CD4-positive, alpha-beta memory T cell (primary cell): Measurements from ENCODE around the gene GRIN2C. TPM values are rescaled to one million over a fixed set of nuclear protein-coding genes. Genes with fewer than 3 reads are reported as not detected.

Experiments
- CTCF ChIA-PET: fragments of 350-600 bp; sonication (Branson Sonifier 250); formaldehyde crosslinking; loops from one replicate; lab custom pipeline; 2021; ENCODE audit warnings: inconsistent platforms; ENCODE audit not compliant: partially characterized antibody; lab: Charles Lee
- POLR2A ChIA-PET: fragments of 350-600 bp; sonication (Branson Sonifier 250); formaldehyde crosslinking; loops from one replicate; lab custom pipeline; 2021; ENCODE audit not compliant: partially characterized antibody; lab: Charles Lee
- DNase-seq, 5 donors: peaks; one replicate each; pipeline versions ENCODE4 v3.0.0 to v3.0.0-alpha.2; 2020 to 2022; ENCODE audit warnings: mixed read lengths in 1 of 5
- H3K27ac ChIP-seq: one replicate; pipeline ENCODE4 v1.7.0; 2013; ENCODE audit warnings: low read depth, low read length
- H3K27me3 ChIP-seq: 2 replicates; pipeline ENCODE4 v1.7.0; 2013; ENCODE audit warnings: mild to moderate bottlenecking, low read length, moderate library complexity; ENCODE audit not compliant: insufficient read depth
- H3K36me3 ChIP-seq: 2 replicates; pipeline ENCODE4 v1.7.0; 2013; ENCODE audit warnings: mild to moderate bottlenecking, low read length, moderate library complexity; ENCODE audit not compliant: insufficient read depth
- H3K4me1 ChIP-seq: 2 replicates; pipeline ENCODE4 v1.7.0; 2013; ENCODE audit warnings: mild to moderate bottlenecking, low read length, moderate library complexity; ENCODE audit not compliant: insufficient read depth
- H3K4me3 ChIP-seq, 2 donors: one replicate each; pipeline ENCODE4 v1.7.0; 2013; ENCODE audit warnings: low read length in 2 of 2, mild to moderate bottlenecking in 1 of 2
- H3K9me3 ChIP-seq, 2 donors: one replicate each; pipeline ENCODE4 v1.7.0; 2013; ENCODE audit warnings: low read length in 2 of 2, control low read depth in 1 of 2; ENCODE audit not compliant: control insufficient read depth in 1 of 2
- H3K27ac Mint-ChIP-seq, 7 donors: one replicate each; pipeline ENCODE4 v1.8.0; 2020 to 2021; ENCODE audit warnings: mixed read lengths in 7 of 7, mild to moderate bottlenecking in 6 of 7, inconsistent platforms in 3 of 7, moderate library complexity in 3 of 7
- H3K27me3 Mint-ChIP-seq, 2 donors: one replicate each; pipeline ENCODE4 v1.8.0; 2020 to 2021; ENCODE audit warnings: mixed read lengths in 2 of 2
- H3K36me3 Mint-ChIP-seq, 2 donors: one replicate each; pipeline ENCODE4 v1.8.0; 2020 to 2021; ENCODE audit warnings: mixed read lengths in 2 of 2, inconsistent platforms in 1 of 2, mild to moderate bottlenecking in 1 of 2
- H3K4me1 Mint-ChIP-seq, 4 donors: one replicate each; pipeline ENCODE4 v1.8.0; 2020 to 2021; ENCODE audit warnings: mixed read lengths in 4 of 4, mild to moderate bottlenecking in 1 of 4
- H3K4me3 Mint-ChIP-seq, 8 donors: one replicate each; pipeline ENCODE4 v1.8.0; 2020 to 2021; ENCODE audit warnings: mixed read lengths in 8 of 8, mild to moderate bottlenecking in 7 of 8, moderate library complexity in 6 of 8, inconsistent platforms in 3 of 8
- H3K9me3 Mint-ChIP-seq, 8 donors: one replicate each; pipeline ENCODE4 v1.8.0; 2020 to 2021; ENCODE audit warnings: mixed read lengths in 8 of 8, mild to moderate bottlenecking in 5 of 8, inconsistent platforms in 3 of 8, moderate library complexity in 1 of 8
- intact Hi-C: fragments of 100-400 bp; cut with micrococcal nuclease; formaldehyde crosslinking; loops from one replicate; pipeline ENCODE4 v1.15.1; 2023
- polyA plus RNA-seq, 2 donors: library from polyadenylated mRNA; unstranded; fragments of 300-500 nt; fragmentation: Illumina TruSeq; gene quantifications; one replicate each; pipeline ENCODE4 v1.2.3, GENCODE V29; 2021
- total RNA-seq, 2 experiments: library from RNA; stranded (reverse); gene quantifications; one replicate each; pipeline ENCODE4 v1.2.3, GENCODE V29; 2021

The GRIN2C gene
- total and polyA plus RNA-seq, 4 experiments from 2014 or later = 0.09 TPM; not detected in 3

GRCh38 chr17:74815067-74815466 is 44.6 kb downstream of the GRIN2C start:
- Mint-ChIP-seq H3K9me3 (no peaks in the 10 kb centered on the region), H3K4me1 (peaks cover 0 to 2% (median 2%) of the 10 kb centered on the region in 4 donors), H3K27ac (peak overlapping the region in 1 of 7 donors; percentile 63), H3K36me3 (peaks cover 55 to 57% of the 10 kb centered on the region in 2 donors), H3K4me3 (no peak overlapping the region), H3K27me3 (no peaks in the 10 kb centered on the region)
- Histone ChIP-seq H3K4me3 (no peak overlapping the region), H3K27ac (no peak overlapping the region), H3K27me3 (no peaks in the 10 kb centered on the region), H3K9me3 (no peaks in the 10 kb centered on the region), H3K4me1 (no peaks in the 10 kb centered on the region), H3K36me3 (peaks cover 15% of the 10 kb centered on the region)
- ChIA-PET CTCF (interaction anchor here (1.2 kb wide), 1 partner anchor 157 kb away, joined by 3 read pairs; no protein-coding TSS in a partner anchor), POLR2A (no interaction called here)
- intact Hi-C loops = no loop called here
- no peak for DNase-seq

- Mint-ChIP-seq H3K9me3 (no peaks in the 10 kb centered on the region), H3K36me3 (peaks cover 54 to 58% of the 10 kb centered on the region in 2 donors), H3K27me3 (no peaks in the 10 kb centered on the region), H3K27ac (no peak overlapping the region), H3K4me3 (no peak overlapping the region), H3K4me1 (peaks cover 0 to 4% (median 2%) of the 10 kb centered on the region in 4 donors)
- ChIA-PET CTCF (interaction anchor here (1.2 kb wide), 1 partner anchor 157 kb away, joined by 3 read pairs; no protein-coding TSS in a partner anchor), POLR2A (no interaction called here)
- H3K4me3 ChIP-seq = no peak overlapping the region
- H3K36me3 ChIP-seq = peaks cover 9% of the 10 kb centered on the region
- H3K27ac ChIP-seq = no peak overlapping the region
- no peaks in the 10 kb centered on the region for H3K9me3 ChIP-seq
- intact Hi-C loops = no loop called here
- DNase-seq = no peak
- no peaks in the 10 kb centered on the region for H3K4me1 ChIP-seq
- no peaks in the 10 kb centered on the region for H3K27me3 ChIP-seq
These were observed 45.2 kb downstream of the GRIN2C start for GRCh38 chr17:74814453-74814852.

- H3K4me1 ChIP-seq = no peaks in the 10 kb centered on the region
- POLR2A ChIA-PET = no interaction called here
These were observed 47.3 kb downstream of the GRIN2C start for GRCh38 chr17:74812109-74813009.

GRCh38 chr17:74810699-74811485 is 48.8 kb downstream of the GRIN2C start:
- Mint-ChIP-seq H3K27ac (no peak overlapping the region), H3K36me3 (peaks cover 37 to 52% of the 10 kb centered on the region in 2 donors), H3K4me1 (peaks cover 0 to 4% (median 2%) of the 10 kb centered on the region in 4 donors), H3K27me3 (no peaks in the 10 kb centered on the region), H3K4me3 (no peak overlapping the region), H3K9me3 (no peaks in the 10 kb centered on the region)
- POLR2A ChIA-PET = no interaction called here
- H3K27me3 ChIP-seq = no peaks in the 10 kb centered on the region
- H3K9me3 ChIP-seq = no peaks in the 10 kb centered on the region
- no peak overlapping the region for H3K27ac ChIP-seq
- DNase-seq = no peak
- intact Hi-C loops = no loop called here
- H3K36me3 ChIP-seq = peaks cover 23% of the 10 kb centered on the region
- no peak overlapping the region for H3K4me3 ChIP-seq
- CTCF ChIA-PET = interaction anchor here (5.5 kb wide), 1 partner anchor 20 kb away, joined by 27 read pairs; no protein-coding TSS in a partner anchor
- no peaks in the 10 kb centered on the region for H3K4me1 ChIP-seq

More at GRCh38 chr17:74812109-74813009, 47.3 kb downstream of the GRIN2C start:
- DNase-seq = no peak
- H3K27ac ChIP-seq = no peak overlapping the region
- H3K4me3 ChIP-seq = no peak overlapping the region
- no peaks in the 10 kb centered on the region for H3K9me3 Mint-ChIP-seq
- H3K27me3 Mint-ChIP-seq = no peaks in the 10 kb centered on the region
- H3K36me3 ChIP-seq = peaks cover 17% of the 10 kb centered on the region
- peaks cover 0 to 4% (median 2%) of the 10 kb centered on the region in 4 donors for H3K4me1 Mint-ChIP-seq
- no peaks in the 10 kb centered on the region for H3K9me3 ChIP-seq
- H3K27me3 ChIP-seq = no peaks in the 10 kb centered on the region
- no peak overlapping the region for H3K4me3 Mint-ChIP-seq
- H3K36me3 Mint-ChIP-seq = peaks cover 47 to 53% of the 10 kb centered on the region in 2 donors
- no peak overlapping the region for H3K27ac Mint-ChIP-seq
- CTCF ChIA-PET = interaction anchor here (0.8 to 5.5 kb wide), 2 partner anchors 21 to 155 kb away, joined by 3 to 27 read pairs; no protein-coding TSS in a partner anchor
- intact Hi-C loops = no loop called here

- H3K36me3 Mint-ChIP-seq = peaks cover 31 to 51% of the 10 kb centered on the region in 2 donors
- H3K27me3 Mint-ChIP-seq = no peaks in the 10 kb centered on the region
- H3K9me3 ChIP-seq = no peaks in the 10 kb centered on the region
- no peak overlapping the region for H3K4me3 ChIP-seq
- H3K4me1 ChIP-seq = no peaks in the 10 kb centered on the region
- CTCF ChIA-PET = interaction anchor here (5.5 kb wide), 1 partner anchor 18 kb away, joined by 27 read pairs; no protein-coding TSS in a partner anchor
- POLR2A ChIA-PET = no interaction called here
- no peak overlapping the region for H3K4me3 Mint-ChIP-seq
- H3K36me3 ChIP-seq = peaks cover 29% of the 10 kb centered on the region
- no peaks in the 10 kb centered on the region for H3K9me3 Mint-ChIP-seq
- no peak for DNase-seq
- peaks cover 0 to 4% (median under 1%) of the 10 kb centered on the region in 4 donors for H3K4me1 Mint-ChIP-seq
- intact Hi-C loops = no loop called here
- H3K27ac ChIP-seq = no peak overlapping the region
- no peak overlapping the region for H3K27ac Mint-ChIP-seq
- H3K27me3 ChIP-seq = no peaks in the 10 kb centered on the region
These were observed 50.8 kb downstream of the GRIN2C start for GRCh38 chr17:74808714-74809430.

- no peak overlapping the region for H3K4me3 Mint-ChIP-seq
- intact Hi-C loops = no loop called here
- H3K27ac Mint-ChIP-seq = peak overlapping the region in 2 of 7 donors; percentile 8 to 59
- Histone ChIP-seq H3K4me3 (no peak overlapping the region), H3K9me3 (no peaks in the 10 kb centered on the region), H3K27ac (no peak overlapping the region), H3K4me1 (no peaks in the 10 kb centered on the region), H3K27me3 (no peaks in the 10 kb centered on the region), H3K36me3 (peaks cover 25% of the 10 kb centered on the region)
- no peaks in the 10 kb centered on the region for H3K27me3 Mint-ChIP-seq
- DNase-seq = no peak
- H3K9me3 Mint-ChIP-seq = no peaks in the 10 kb centered on the region
- H3K4me1 Mint-ChIP-seq = peaks cover 0 to 4% (median under 1%) of the 10 kb centered on the region in 4 donors
- POLR2A ChIA-PET = no interaction called here
- peaks cover 31 to 51% of the 10 kb centered on the region in 2 donors for H3K36me3 Mint-ChIP-seq
- CTCF ChIA-PET = interaction anchor here (0.8 to 5.5 kb wide), 2 partner anchors 17 to 150 kb away, joined by 4 to 27 read pairs; no protein-coding TSS in a partner anchor
These were observed 51.8 kb downstream of the GRIN2C start for GRCh38 chr17:74807925-74808324.
